SK-N-MC (cell line): ENCODE measurements around the gene MAP7D3.

Experiments
- DNase-seq: peaks from one replicate; pipeline ENCODE4 v3.0.0-alpha.2; 2011; ENCODE audit warnings: low read depth, low spot score
- H3K27ac ChIP-seq: fragments of 200-600 bp; sonication (generic); 2 replicates; pipeline ENCODE4 v1.5.1; 2016; ENCODE audit warnings: mixed run types
- H3K36me3 ChIP-seq: fragments of 200-600 bp; sonication (generic); 2 replicates; pipeline ENCODE4 v1.6.1; 2017; ENCODE audit warnings: antibody characterized with exemption, low read length, mixed read lengths; ENCODE audit not compliant: insufficient read depth
- H3K4me3 ChIP-seq: fragments of 200-600 bp; sonication (generic); 2 replicates; pipeline ENCODE4 v1.5.1; 2016
- H3K9ac ChIP-seq: fragments of 200-600 bp; sonication (generic); 2 replicates; pipeline ENCODE4 v1.8.0; 2017; ENCODE audit warnings: mixed run types, mixed read lengths; ENCODE audit not compliant: insufficient read length
- H3K9me3 ChIP-seq: fragments of 200-600 bp; sonication (generic); 2 replicates; pipeline ENCODE4 v1.6.1; 2017; ENCODE audit warnings: low read depth, mild to moderate bottlenecking, antibody characterized with exemption, low read length, moderate library complexity, mixed read lengths
- EZH2 ChIP-seq: fragments of 200-600 bp; sonication (generic); IDR thresholded peaks from one replicate; pipeline ENCODE4 v1.6.1; 2017; ENCODE audit warnings: antibody characterized with exemption
- FOXP2 ChIP-seq: optimal IDR thresholded peaks from 2 replicates; pipeline ENCODE3; 2011; ENCODE audit warnings: mild to moderate bottlenecking, moderate library complexity; ENCODE audit not compliant: insufficient read depth; ENCODE audit errors: extremely low read length, control extremely low read depth
- POLR2AphosphoS5 ChIP-seq: IDR thresholded peaks from 2 replicates; pipeline ENCODE4 v1.6.1; 2012; ENCODE audit warnings: mild to moderate bottlenecking, low read depth, low read length, borderline replicate concordance

Gene MAP7D3

GRCh38 chrX:136272325-136272724, 21.1 kb upstream of the MAP7D3 start:
- DNase-seq: no peak
- Histone ChIP-seq H3K4me3 (no peak overlapping the region), H3K36me3 (no peaks in the 10 kb centered on the region), H3K9ac (no peak overlapping the region), H3K9me3 (no peaks in the 10 kb centered on the region), H3K27ac (no peak overlapping the region)
- no peak for TF ChIP-seq FOXP2
- TF ChIP-seq POLR2AphosphoS5: no peak
- no peak for TF ChIP-seq EZH2

DNA sequence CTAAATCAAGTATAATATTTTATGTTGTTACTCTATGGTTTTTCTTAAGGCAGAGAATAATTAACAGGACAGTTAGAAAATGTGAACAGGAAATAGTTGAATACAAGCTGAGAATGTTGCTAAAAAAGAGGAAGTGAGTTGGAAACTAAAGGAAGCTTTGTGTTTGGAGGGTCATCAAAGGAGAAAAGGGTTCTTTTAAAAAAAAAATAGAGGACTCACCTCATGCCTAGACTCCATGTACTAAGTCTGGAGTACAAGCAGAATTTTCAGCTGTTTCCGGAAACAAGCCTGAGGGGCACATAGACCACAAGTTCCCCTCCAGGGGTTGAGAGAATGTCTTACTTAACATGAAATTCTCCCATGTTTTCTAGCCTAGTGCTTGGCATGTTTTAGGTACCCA, 20.1 kb upstream of the MAP7D3 start:
- DNase-seq: peak; percentile 24
- Histone ChIP-seq H3K9me3 (no peaks in the 10 kb centered on the region), H3K9ac (no peak overlapping the region), H3K36me3 (no peaks in the 10 kb centered on the region), H3K4me3 (no peak overlapping the region), H3K27ac (no peak overlapping the region)
- TF ChIP-seq EZH2: no peak
- no peak for TF ChIP-seq FOXP2

- no peak overlapping the region for H3K9ac ChIP-seq
- H3K27ac ChIP-seq: no peak overlapping the region
- DNase-seq: no peak
- H3K4me3 ChIP-seq: no peak overlapping the region
- no peak for TF ChIP-seq FOXP2
- no peak for TF ChIP-seq POLR2AphosphoS5
- TF ChIP-seq EZH2: no peak
- no peaks in the 10 kb centered on the region for H3K9me3 ChIP-seq
- H3K36me3 ChIP-seq: no peaks in the 10 kb centered on the region
These were observed 18.7 kb upstream of the MAP7D3 start for GRCh38 chrX:136269921-136270320.

- TF ChIP-seq POLR2AphosphoS5 (no peak), FOXP2 (no peak), EZH2 (no peak)
- DNase-seq: no peak
- no peaks in the 10 kb centered on the region for H3K9me3 ChIP-seq
These were observed 17.1 kb upstream of the MAP7D3 start for GRCh38 chrX:136268051-136269048.

DNA sequence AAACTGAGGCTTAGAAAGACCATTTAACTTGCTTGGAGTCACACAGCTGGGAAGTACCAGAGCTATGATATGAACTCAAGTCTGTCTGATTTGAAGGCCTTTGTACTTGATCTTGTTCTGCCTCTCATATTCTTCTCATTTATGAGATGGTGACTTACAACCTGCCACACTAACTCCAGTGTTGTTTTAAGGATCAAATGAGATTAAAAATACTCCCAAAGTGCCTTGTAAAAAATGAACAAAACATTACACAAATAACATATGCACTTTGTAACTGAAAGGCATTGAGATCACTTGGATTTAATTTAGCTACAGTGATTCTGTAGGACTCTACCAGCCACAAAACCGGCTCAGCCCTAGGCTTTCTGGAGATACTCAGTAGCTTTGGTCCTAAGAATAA, 15.6 kb upstream of the MAP7D3 start:
- DNase-seq: no peak
- H3K9ac ChIP-seq: no peak overlapping the region
- no peak overlapping the region for H3K4me3 ChIP-seq
- H3K36me3 ChIP-seq: no peaks in the 10 kb centered on the region
- no peak overlapping the region for H3K27ac ChIP-seq
- TF ChIP-seq POLR2AphosphoS5 (no peak), FOXP2 (no peak), EZH2 (no peak)
- H3K9me3 ChIP-seq: no peaks in the 10 kb centered on the region

More at GRCh38 chrX:136268051-136269048, 17.1 kb upstream of the MAP7D3 start:
- H3K4me3 ChIP-seq: no peak overlapping the region
- H3K9ac ChIP-seq: no peak overlapping the region
- H3K27ac ChIP-seq: no peak overlapping the region
- H3K36me3 ChIP-seq: no peaks in the 10 kb centered on the region

DNA sequence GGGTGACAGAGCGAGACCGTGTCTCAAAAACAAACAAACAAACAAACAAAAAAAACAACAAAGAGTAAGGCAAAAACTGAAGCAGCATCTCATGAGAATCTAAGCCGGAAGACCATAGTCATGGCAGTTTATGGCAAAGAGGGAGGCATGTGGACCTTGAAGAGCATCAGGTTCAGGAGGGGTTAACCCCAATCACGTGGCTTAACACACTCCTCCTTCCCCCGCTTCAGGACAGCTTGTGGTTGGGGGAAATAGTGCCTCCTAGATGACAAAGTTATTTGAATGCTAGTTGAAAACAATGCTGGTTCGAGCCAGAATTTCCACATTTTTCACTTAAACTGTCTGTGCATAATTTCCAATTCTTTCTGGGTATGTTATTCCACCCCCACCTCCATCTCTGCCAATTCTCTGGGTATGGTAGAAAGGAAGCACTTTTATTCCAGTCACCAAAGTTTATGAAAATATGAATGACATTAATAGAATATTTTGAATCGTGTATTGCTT, 11.7 kb upstream of the MAP7D3 start:
- no peak for DNase-seq
- H3K9ac ChIP-seq: no peak overlapping the region
- no peaks in the 10 kb centered on the region for H3K36me3 ChIP-seq
- no peak for TF ChIP-seq POLR2AphosphoS5
- no peak for TF ChIP-seq FOXP2
- TF ChIP-seq EZH2: no peak
- H3K9me3 ChIP-seq: no peaks in the 10 kb centered on the region
- no peak overlapping the region for H3K27ac ChIP-seq
- no peak overlapping the region for H3K4me3 ChIP-seq

- DNase-seq: no peak
- H3K4me3 ChIP-seq: no peak overlapping the region
- no peak overlapping the region for H3K9ac ChIP-seq
- no peak overlapping the region for H3K27ac ChIP-seq
- TF ChIP-seq POLR2AphosphoS5 (no peak), EZH2 (no peak), FOXP2 (no peak)
- H3K9me3 ChIP-seq: no peaks in the 10 kb centered on the region
- no peaks in the 10 kb centered on the region for H3K36me3 ChIP-seq
These were observed 11.0 kb upstream of the MAP7D3 start for GRCh38 chrX:136262243-136262642.

DNA sequence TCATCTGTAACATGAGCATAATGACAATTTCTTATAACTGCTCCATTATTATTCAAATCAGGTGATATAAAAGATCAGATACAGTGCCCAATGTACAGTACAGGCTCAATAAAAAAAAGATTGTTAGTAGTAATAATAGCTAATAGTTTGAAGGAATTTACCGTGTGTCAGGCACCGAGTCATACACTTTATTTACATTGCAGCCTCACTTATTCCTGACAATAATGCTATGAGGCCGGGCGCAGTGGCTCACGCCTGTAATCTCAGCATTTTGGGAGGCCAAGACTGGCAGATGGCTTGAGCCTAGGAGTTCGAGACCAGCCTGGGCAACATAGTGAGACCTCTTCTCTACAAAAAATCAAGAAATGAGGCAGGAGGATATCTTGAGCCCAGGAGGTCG, 10.1 kb upstream of the MAP7D3 start:
- Histone ChIP-seq H3K4me3 (no peak overlapping the region), H3K36me3 (no peaks in the 10 kb centered on the region), H3K9me3 (no peaks in the 10 kb centered on the region), H3K27ac (no peak overlapping the region), H3K9ac (no peak overlapping the region)
- TF ChIP-seq FOXP2 (no peak), EZH2 (no peak), POLR2AphosphoS5 (no peak)
- no peak for DNase-seq

DNA sequence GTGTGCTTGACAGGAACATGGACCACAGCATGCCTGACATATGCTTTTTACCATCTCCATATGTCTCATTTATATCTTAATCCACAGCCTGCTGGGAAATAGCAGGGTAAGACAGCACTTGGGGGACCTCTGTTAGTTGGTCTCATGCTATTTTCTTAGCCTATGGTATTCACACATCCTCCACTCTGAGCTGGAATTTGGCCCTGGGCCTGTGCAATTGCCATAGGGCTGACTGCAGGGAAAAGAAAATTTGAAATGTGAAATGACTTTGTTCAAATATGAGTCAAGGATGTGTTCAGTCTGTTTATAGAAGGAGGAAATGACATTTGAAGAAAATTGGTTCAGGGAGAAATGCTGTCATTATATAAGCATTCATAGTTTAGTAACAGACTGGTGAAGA, 9.6 kb upstream of the MAP7D3 start:
- no peak for TF ChIP-seq POLR2AphosphoS5
- no peak for TF ChIP-seq EZH2
- no peak for TF ChIP-seq FOXP2
- Histone ChIP-seq H3K4me3 (no peak overlapping the region), H3K36me3 (no peaks in the 10 kb centered on the region), H3K27ac (no peak overlapping the region), H3K9me3 (no peaks in the 10 kb centered on the region), H3K9ac (no peak overlapping the region)
- DNase-seq: no peak
